PC-3 (cell line): ENCODE results near the gene GALNT1. TPM values are rescaled to one million over a fixed set of nuclear protein-coding genes. Genes with fewer than 3 reads are reported as not detected.

ENCODE experiments used
- ATAC-seq: fragments of 200-7000 bp; cut with Tn5 transposase; 2 replicates; pipeline ENCODE4 v1.9.1; 2020; ENCODE audit warnings: mild to moderate bottlenecking, moderate library complexity
- BruUV-seq: library from RNA; stranded (reverse); fragments of 400-500 nt; replicated peaks from 2 replicates; lab custom pipeline; 2021; lab: Mats Ljungman, UMichigan
- CTCF ChIA-PET: fragments of 300-600 bp; sonication (Branson Sonifier 250); formaldehyde crosslinking; loops from one replicate; lab custom pipeline; 2022; ENCODE audit warnings: antibody characterized with exemption; lab: Charles Lee
- POLR2A ChIA-PET: fragments of 300-600 bp; sonication (Branson Sonifier 250); formaldehyde crosslinking; loops from one replicate; lab custom pipeline; 2022; ENCODE audit warnings: antibody characterized with exemption; ENCODE audit not compliant: unreplicated experiment; lab: Charles Lee
- DNase-seq: peaks from one replicate; pipeline ENCODE4 v3.0.0-alpha.2; 2015
- H2AFZ ChIP-seq: fragments of 300-600 bp; sonication (generic); 2 replicates; pipeline ENCODE4 v1.6.0; 2016; ENCODE audit warnings: antibody characterized with exemption, low read length
- H3F3A ChIP-seq: fragments of 300-600 bp; sonication (generic); one replicate; pipeline ENCODE4 v1.6.0; 2017; ENCODE audit warnings: antibody characterized with exemption, low read length, control low read depth, mild to moderate bottlenecking; ENCODE audit not compliant: unreplicated experiment
- H3K27ac ChIP-seq: fragments of 300-600 bp; sonication (generic); 2 replicates; pipeline ENCODE4 v1.5.1; 2016; ENCODE audit warnings: mild to moderate bottlenecking, low read length
- H3K27me3 ChIP-seq: fragments of 300-600 bp; sonication (generic); 2 replicates; pipeline ENCODE4 v1.6.1; 2016; ENCODE audit warnings: low read length, mixed read lengths
- H3K36me3 ChIP-seq: fragments of 300-600 bp; sonication (generic); 2 replicates; pipeline ENCODE4 v1.6.1; 2016; ENCODE audit warnings: low read depth, mixed run types, low read length, mixed read lengths
- H3K4me1 ChIP-seq: fragments of 300-600 bp; sonication (generic); 2 replicates; pipeline ENCODE4 v1.5.1; 2016; ENCODE audit warnings: low read length; ENCODE audit not compliant: insufficient read depth
- H3K4me2 ChIP-seq: fragments of 300-600 bp; sonication (generic); 2 replicates; pipeline ENCODE4 v1.6.0; 2016; ENCODE audit warnings: low read length
- H3K4me3 ChIP-seq: fragments of 300-600 bp; sonication (generic); 2 replicates; pipeline ENCODE4 v1.5.1; 2016; ENCODE audit warnings: mild to moderate bottlenecking, low read length, mixed read lengths
- H3K79me2 ChIP-seq: fragments of 300-600 bp; sonication (generic); 2 replicates; pipeline ENCODE4 v1.6.1; 2017; ENCODE audit warnings: low read length, mixed read lengths
- H3K9ac ChIP-seq: fragments of 300-600 bp; sonication (generic); 2 replicates; pipeline ENCODE4 v1.6.0; 2016; ENCODE audit warnings: mild to moderate bottlenecking, low read length
- H3K9me2 ChIP-seq: fragments of 300-600 bp; sonication (generic); replicated peaks from 2 replicates; pipeline ENCODE4 v1.6.1; 2016; ENCODE audit warnings: mixed run types, low read length, mixed read lengths
- H3K9me3 ChIP-seq: fragments of 300-600 bp; sonication (generic); 2 replicates; pipeline ENCODE4 v1.6.1; 2016; ENCODE audit warnings: low read length, mixed read lengths
- H4K20me1 ChIP-seq: fragments of 300-600 bp; sonication (generic); 2 replicates; pipeline ENCODE4 v1.6.1; 2016; ENCODE audit warnings: low read length, mixed read lengths
- EZH2 ChIP-seq: fragments of 300-600 bp; sonication (generic); IDR thresholded peaks from one replicate; pipeline ENCODE4 v1.6.1; 2017; ENCODE audit warnings: antibody characterized with exemption, mild to moderate bottlenecking, low read length; ENCODE audit not compliant: unreplicated experiment
- EZH2phosphoT487 ChIP-seq: fragments of 300-600 bp; sonication (generic); IDR thresholded peaks from 2 replicates; pipeline ENCODE4 v1.6.1; 2018; ENCODE audit warnings: mild to moderate bottlenecking, antibody characterized with exemption, low read length, borderline replicate concordance
- intact Hi-C: fragments of 100-400 bp; cut with micrococcal nuclease; formaldehyde crosslinking; loops from 2 replicates; pipeline ENCODE4 v1.9.0; 2023
- total RNA-seq: library from RNA; depleted of rRNA; stranded (reverse); fragments of >200 nt; gene quantifications from 2 replicates; pipeline ENCODE4 v1.2.3, GENCODE V29; 2014
- TF ChIP-seq, protein P1 (sequence below): fragments of 300-600 bp; sonication (generic); conservative IDR thresholded peaks from 2 replicates; pipeline ENCODE4 v1.5.1; 2017; ENCODE audit warnings: antibody characterized with exemption, low read depth, mild to moderate bottlenecking, low read length

GALNT1 gene
- total RNA-seq, 1 experiment from 2014 or later: 25.0 TPM

DNA sequence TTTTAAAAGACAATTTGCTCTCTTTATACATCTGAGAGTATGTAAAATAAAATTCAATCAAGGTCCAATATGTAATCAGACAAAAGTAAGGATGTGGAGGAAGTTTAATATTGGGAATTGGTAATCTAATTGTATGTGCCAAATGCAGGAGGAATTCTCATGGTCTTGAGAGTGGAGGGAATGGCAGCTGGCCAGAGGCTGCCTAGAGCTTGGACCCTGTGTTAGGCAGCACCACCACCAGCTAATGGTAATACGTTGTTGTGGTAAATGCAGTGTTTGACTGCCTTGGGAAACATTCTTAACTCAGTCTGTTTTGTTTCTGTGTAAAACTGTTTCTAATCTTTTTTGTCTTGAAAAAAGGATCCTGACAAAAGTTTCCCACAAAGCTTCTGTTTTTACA lies 30.0 kb downstream of the GALNT1 start:
- no peaks in the 10 kb centered on the region for H3K9me3 ChIP-seq
- ChIA-PET POLR2A (no interaction called here), CTCF (no interaction called here)
- H3F3A ChIP-seq: no peaks in the 10 kb centered on the region
- no peak overlapping the region for H3K4me3 ChIP-seq
- TF ChIP-seq EZH2 (no peak), EZH2phosphoT487 (no peak)
- TF ChIP-seq, protein P1, sequence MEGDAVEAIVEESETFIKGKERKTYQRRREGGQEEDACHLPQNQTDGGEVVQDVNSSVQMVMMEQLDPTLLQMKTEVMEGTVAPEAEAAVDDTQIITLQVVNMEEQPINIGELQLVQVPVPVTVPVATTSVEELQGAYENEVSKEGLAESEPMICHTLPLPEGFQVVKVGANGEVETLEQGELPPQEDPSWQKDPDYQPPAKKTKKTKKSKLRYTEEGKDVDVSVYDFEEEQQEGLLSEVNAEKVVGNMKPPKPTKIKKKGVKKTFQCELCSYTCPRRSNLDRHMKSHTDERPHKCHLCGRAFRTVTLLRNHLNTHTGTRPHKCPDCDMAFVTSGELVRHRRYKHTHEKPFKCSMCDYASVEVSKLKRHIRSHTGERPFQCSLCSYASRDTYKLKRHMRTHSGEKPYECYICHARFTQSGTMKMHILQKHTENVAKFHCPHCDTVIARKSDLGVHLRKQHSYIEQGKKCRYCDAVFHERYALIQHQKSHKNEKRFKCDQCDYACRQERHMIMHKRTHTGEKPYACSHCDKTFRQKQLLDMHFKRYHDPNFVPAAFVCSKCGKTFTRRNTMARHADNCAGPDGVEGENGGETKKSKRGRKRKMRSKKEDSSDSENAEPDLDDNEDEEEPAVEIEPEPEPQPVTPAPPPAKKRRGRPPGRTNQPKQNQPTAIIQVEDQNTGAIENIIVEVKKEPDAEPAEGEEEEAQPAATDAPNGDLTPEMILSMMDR: no peak
- H3K4me1 ChIP-seq: peaks cover 16% of the 10 kb centered on the region
- H4K20me1 ChIP-seq: no peaks in the 10 kb centered on the region
- H3K4me2 ChIP-seq: no peak overlapping the region
- no peaks in the 10 kb centered on the region for H3K9me2 ChIP-seq
- no peak overlapping the region for H2AFZ ChIP-seq
- 0 out of 2 replicates have a peak, but pooled peaks cover 11% of the 10 kb centered on the region for H3K79me2 ChIP-seq
- H3K36me3 ChIP-seq: no peaks in the 10 kb centered on the region
- no peak overlapping the region for H3K27ac ChIP-seq
- DNase-seq (no peak), ATAC-seq (no peak)
- BruUV-seq: no TSS peak
- H3K9ac ChIP-seq: no peak overlapping the region
- H3K27me3 ChIP-seq: no peaks in the 10 kb centered on the region
- intact Hi-C loops: no loop called here

DNA sequence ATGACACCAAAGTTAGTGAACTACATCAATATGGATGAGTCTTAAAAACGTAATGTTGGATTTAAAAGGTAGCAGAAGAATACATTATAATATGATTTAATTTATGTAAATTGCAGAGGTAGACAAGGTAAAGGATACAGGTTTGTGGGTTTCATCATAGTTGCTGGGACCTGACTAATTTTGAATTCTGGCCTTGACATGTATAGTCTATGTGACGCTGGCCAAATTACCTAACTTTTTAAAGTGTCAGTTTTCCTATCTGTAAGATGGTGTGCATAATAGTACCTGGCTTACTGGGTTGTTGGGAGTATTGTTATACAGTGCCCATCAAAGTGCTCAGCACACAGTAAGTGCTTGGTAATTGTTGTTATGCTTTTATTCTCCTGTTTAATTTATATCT lies 34.5 kb downstream of the GALNT1 start:
- H3K79me2 ChIP-seq: no peaks in the 10 kb centered on the region; the same call in 1 of the 2 replicates

More for the DNA sequence above, 34.5 kb downstream of the GALNT1 start:
- Histone ChIP-seq H3K9ac (peak overlapping the region; percentile 56), H3K4me1 (peaks cover 26% of the 10 kb centered on the region), H3K4me2 (peak overlapping the region; percentile 87), H3K9me3 (no peaks in the 10 kb centered on the region), H3K9me2 (no peaks in the 10 kb centered on the region), H3K36me3 (no peaks in the 10 kb centered on the region), H3F3A (no peaks in the 10 kb centered on the region), H4K20me1 (no peaks in the 10 kb centered on the region), H3K27ac (peak overlapping the region; percentile 92), H3K4me3 (peak overlapping the region; percentile 63; the same call in 1 of the 2 replicates), H3K27me3 (no peaks in the 10 kb centered on the region), H2AFZ (no peak overlapping the region)
- CTCF ChIA-PET: no interaction called here
- no peak for ATAC-seq
- intact Hi-C loops: loop anchor here (2.0 kb wide), 1 partner anchor 33 kb away; no protein-coding TSS in a partner anchor
- TF ChIP-seq EZH2phosphoT487 (no peak), EZH2 (no peak)
- TF ChIP-seq, protein P1: no peak
- no peak for DNase-seq
- POLR2A ChIA-PET: no interaction called here
- BruUV-seq: no TSS peak
